ENCODE measurements around the gene STPG2.
"Not testable (repeated sequence)": the region's sequence is repeated elsewhere in the genome, so short reads cannot be mapped to it uniquely, and the experiment has no call there.

Gene STPG2

DNA sequence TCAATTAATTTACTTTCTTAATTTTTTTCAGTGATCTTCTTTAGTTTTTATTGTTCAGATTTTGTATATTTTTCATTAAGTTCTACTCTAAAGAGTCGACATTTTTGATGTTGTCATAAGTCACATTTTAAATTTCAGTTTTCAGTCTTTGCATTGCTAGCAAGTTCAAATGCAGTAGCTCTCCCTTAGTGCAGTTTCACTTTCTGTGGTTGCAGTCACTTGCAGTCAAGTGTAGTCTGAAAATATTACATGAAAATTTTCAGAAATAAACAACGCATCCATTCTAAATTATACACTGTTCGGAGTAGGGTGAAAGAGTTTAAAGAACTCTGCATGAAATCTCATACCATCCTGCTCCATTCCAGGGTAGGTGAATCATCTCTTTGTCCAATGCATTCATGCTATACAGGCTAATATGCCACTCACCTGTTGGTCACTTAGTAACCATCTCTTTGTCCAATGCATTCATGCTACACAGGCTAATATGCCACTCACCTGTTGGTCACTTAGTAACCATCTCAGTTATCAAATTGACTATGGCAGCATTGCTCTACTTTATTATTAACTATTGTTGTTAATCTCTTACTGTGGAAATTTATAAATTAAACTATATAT, 356.9 kb downstream of the STPG2 start:
- DNase-seq: no peak

DNA sequence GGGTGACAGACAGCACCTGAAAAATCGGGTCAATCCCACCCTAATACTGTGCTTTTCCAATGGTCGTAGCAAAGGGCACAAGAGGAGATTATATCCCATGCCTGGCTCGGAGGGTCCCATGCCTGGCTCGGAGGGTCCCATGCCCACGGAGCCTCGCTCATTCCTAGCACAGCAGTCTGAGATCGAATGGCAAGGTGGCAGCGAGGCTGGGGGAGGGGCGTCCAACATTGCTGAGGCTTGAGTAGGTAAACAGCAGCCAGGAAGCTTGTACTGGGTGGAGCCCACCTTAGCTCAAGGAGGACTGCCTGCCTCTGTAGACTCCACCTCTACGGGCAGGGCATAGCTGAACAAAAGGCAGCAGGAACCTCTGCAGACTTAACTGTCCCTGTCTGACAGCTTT, 365.1 kb downstream of the STPG2 start:
- no peak for DNase-seq

GRCh38 chr4:97774347-97774989, 368.8 kb downstream of the STPG2 start:
- no peak for DNase-seq

GRCh38 chr4:97770222-97770621, 373.1 kb downstream of the STPG2 start:
- DNase-seq: no peak

- no peak for DNase-seq
Measured at GRCh38 chr4:97762115-97762512, 381.2 kb downstream of the STPG2 start.

DNA sequence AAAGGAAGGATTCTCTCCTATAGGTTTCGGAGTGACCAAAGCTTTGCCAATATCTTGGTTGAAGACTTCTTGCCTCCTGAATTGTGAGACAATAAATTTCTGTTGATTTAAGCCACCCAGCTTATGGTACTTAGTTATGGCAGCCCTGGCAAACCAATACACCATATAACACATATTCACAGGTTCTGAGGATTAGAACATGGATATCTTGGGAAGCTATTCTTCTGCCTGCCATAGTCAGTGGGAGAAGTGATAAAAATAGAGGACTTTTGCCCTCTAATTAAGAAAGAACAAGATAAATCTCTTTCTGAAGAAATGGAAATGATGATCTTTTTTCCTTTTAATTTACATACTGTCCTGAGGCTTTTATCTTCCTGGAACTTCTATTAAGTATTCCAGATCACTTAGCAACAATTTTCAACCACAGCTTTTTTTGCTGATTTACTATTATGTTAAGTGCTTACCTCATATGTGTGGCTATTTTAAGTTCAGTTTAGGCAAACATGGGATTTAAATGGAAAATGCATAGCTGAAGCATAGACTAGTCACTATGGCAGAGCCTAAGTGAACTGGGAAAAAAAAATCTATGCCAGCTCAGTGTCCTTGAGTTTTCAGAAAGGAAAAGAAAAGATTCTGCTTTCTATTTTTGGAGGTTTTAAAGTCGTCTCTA, 381.7 kb downstream of the STPG2 start:
- DNase-seq: no peak

- DNase-seq: no peak
Measured at GRCh38 chr4:97759785-97760184, 383.5 kb downstream of the STPG2 start.

DNA sequence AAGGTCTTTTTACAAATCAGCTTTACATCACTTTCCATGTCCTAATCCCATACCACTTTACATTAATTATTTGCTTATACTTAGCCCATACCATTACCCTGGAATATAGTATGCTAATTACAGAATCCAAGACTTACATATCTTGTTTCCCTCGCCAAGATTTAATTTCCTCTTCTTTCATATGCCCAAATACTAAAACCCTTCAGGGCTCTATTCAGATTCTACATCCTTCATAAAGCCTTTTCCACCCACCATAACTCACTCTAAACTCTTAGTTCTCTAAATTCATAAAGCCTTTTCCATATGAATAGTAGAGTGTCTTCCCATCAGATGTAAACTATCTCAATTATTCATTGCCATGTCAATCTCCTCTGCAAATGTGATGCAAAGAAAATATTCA, 390.7 kb downstream of the STPG2 start:
- no peak for DNase-seq

- no peak for DNase-seq
Measured at GRCh38 chr4:97747945-97748344, 395.3 kb downstream of the STPG2 start.

DNA sequence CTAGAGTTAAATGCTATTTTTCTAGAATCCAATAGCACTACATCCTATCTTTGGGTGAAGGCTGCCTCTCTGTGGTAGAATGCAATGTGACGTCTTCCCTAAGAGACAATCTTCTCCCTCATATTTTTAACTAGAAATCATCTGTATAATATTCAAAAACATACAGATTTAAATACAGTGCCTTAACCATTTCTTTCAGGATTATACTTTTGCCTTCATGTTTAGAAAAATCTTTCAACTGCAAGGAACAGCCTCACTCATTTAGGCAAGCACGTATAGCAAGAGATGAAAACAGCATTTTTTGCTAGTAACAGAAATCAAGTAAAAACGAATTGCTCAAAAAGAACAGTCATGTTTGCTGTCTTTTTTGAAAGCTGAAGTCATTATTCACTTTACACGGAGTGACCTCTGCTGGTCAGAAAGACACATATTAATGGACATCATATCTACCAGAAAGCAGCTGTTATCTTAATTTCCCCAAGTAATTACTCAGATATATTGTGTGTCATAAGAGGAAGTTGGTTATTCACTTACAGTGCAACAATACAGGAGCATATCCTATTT, 422.3 kb downstream of the STPG2 start:
- peak; percentile 25 for DNase-seq

DNA sequence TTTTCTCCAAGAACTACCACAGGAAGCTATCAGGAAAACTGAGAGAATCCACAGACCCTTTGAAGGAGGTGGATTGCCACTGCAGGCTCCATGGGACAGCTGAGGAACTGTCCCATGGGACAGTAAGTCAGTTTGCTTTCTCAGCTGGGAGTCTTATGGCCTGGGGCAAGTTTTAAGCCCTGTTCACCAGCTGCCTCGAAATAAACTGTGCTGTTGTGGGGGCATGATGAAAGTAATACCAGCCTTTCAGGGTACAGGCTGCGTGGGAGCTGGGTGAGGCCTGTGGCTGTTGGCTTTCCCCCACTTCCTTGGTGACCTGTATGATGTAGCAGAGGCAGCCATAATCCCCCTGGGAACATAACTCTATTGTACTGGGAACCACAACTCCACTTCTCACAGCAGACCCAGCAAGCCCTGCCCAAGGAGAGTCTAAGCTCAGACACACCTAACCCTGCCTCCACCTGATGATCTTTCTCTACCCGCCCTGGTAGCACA, 452.1 kb downstream of the STPG2 start:
- no peak for DNase-seq

GRCh38 chr4:97670703-97671269, 472.5 kb downstream of the STPG2 start:
- no peak for DNase-seq

GRCh38 chr4:97665553-97665952, 477.7 kb downstream of the STPG2 start:
- DNase-seq: no peak

- no peak for DNase-seq
Measured at GRCh38 chr4:97664741-97665140, 478.5 kb downstream of the STPG2 start.

DNA sequence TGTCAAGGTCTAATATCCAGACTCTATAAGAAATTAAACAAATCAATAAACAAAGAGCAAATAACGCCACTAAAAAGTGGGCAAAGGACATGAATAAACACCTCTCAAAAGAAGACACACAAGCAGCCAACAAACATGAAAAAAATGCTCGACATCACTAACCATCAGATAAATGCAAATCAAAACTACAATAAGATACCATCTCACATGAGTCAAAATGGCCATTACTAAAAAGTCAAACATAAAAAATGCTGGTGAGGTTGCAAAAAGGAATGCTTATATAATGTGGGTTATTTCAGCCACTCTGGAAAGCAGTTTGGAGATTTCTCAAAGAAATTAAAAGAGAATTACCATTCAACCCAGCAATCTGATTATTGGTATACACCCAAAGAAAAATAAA, 481.1 kb downstream of the STPG2 start:
- DNase-seq: no peak

GRCh38 chr4:97656044-97656720, 487.1 kb downstream of the STPG2 start:
- DNase-seq: no peak

DNA sequence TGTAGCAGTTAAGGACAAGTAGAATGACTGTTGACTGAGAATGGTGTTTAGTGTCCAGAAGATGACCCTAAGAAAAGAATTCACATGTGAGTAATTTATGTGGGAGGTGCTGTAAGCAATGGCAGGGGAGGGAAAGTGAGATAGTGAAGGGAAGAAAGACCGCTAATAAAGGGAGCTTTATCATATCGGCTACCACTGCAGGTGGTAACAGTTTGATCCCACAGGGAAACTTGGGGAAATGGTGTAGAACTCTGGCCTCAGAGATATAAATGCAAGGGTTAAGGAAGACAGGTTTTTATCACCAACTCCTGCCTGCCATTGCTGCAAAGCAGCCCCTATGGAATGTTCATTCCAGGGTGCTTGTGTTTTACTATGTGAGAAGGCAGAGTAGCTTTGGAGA, 489.6 kb downstream of the STPG2 start:
- DNase-seq: no peak

GRCh38 chr4:97646997-97647396, 496.3 kb downstream of the STPG2 start:
- DNase-seq: peak; percentile 8

- no peak for DNase-seq
Measured at GRCh38 chr4:97645071-97645821, 498.0 kb downstream of the STPG2 start.

DNA sequence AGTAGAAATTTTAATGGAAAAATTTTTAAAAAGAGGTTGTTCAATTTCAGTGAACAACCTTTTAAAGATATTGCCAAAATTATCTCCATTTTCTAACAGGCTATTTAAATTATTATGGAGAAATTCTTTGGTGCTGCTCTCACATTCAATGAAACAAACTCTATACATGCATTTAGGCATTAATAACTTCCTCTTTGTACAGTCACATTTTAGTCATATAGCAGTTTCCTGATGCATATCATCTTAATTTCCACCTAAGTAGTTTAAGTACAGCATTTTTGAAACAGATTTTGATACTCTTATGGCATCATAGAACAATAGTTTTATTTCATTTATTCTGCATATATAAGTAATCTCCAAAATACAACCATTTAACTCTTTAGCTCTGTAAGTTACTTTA, 500.1 kb downstream of the STPG2 start:
- DNase-seq: no peak

DNA sequence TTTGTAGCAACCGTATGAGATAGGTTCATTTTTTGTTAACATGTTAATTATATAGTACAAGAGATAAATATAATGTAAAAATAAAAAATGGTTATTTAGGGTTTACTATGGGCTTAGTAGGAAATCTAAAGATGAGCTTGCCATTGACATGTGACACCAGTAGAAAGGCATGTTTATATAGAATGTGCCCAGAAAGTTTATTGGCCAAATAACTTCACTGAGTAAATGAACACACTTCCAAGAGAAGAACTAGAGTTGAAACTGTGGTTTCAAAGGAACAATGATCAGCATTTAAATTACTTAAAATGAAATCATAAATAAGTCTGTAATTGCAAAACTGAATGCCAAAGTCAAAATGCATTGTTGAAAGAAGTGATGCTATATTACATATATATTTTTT, 503.3 kb downstream of the STPG2 start:
- DNase-seq: no peak

GRCh38 chr4:97633831-97634230, 509.4 kb downstream of the STPG2 start:
- DNase-seq: not testable (repeated sequence)
